ENCODE data around the gene GREB1. TPM values are rescaled to one million over a fixed set of nuclear protein-coding genes. Genes with fewer than 3 reads are reported as not detected.

GREB1 gene
- total and polyA plus RNA-seq, 8 donors: 3.5 to 16.1 (median 5.9) TPM

DNA sequence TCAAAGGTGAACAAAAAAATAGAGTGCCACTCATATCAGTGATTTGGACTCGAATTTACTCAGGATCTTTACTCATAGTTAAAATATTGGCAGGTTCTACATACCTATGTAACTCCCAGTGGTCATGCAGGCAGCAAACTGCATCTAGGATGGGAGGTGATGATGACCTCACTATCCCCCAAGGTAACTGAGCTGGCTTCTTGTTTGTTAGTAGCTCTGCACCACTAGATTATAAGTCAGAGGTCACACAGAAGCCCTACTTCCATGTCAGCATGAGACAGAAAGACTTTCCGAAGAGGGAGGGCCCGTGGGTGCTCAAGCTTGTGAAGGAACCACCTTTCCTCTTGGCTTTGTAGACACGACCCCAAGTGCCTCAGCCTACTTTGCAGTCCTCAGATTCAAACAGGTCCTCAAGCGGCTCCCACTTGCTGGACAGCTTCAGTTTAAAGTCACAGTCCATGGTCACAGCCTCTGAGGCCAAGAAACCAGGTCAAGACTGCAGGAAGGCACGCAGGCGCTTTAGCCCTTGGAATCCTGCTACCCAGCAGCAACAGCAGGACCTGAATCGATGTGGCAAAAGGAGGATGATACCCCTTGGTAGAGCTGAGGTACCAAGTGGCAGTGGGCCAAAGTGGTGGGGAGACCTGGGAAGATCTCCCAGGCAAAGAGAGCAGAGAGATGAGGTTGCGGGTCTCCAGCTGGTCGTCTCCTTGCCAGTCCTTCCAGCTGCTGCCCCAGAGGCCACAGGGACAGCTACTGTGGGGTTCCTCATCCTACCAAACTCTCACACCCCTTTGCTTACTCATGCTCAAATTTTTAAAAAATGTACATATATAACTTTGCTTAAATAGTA, 131.9 kb downstream of the GREB1 start:
- Histone ChIP-seq H3K27ac (no peak overlapping the region), H3K4me1 (peaks cover 0 to 3% (median 2%) of the 10 kb centered on the region in 3 donors), H3K9me3 (no peaks in the 10 kb centered on the region), H3K36me3 (no peaks in the 10 kb centered on the region), H3K4me3 (no peak overlapping the region), H3K27me3 (no peaks in the 10 kb centered on the region)
- no peak for DNase-seq
- TF ChIP-seq, protein P1, sequence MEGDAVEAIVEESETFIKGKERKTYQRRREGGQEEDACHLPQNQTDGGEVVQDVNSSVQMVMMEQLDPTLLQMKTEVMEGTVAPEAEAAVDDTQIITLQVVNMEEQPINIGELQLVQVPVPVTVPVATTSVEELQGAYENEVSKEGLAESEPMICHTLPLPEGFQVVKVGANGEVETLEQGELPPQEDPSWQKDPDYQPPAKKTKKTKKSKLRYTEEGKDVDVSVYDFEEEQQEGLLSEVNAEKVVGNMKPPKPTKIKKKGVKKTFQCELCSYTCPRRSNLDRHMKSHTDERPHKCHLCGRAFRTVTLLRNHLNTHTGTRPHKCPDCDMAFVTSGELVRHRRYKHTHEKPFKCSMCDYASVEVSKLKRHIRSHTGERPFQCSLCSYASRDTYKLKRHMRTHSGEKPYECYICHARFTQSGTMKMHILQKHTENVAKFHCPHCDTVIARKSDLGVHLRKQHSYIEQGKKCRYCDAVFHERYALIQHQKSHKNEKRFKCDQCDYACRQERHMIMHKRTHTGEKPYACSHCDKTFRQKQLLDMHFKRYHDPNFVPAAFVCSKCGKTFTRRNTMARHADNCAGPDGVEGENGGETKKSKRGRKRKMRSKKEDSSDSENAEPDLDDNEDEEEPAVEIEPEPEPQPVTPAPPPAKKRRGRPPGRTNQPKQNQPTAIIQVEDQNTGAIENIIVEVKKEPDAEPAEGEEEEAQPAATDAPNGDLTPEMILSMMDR (IDR thresholded peaks at IDR 0.05): no peak
- intact Hi-C loops (cut with DNase I): no loop called here
- WGBS, 2 donors: 65 to 70% methylated on average over 10 of the region's 10 CpGs
- FAIRE-seq: no peak
- no peak for ATAC-seq

DNA sequence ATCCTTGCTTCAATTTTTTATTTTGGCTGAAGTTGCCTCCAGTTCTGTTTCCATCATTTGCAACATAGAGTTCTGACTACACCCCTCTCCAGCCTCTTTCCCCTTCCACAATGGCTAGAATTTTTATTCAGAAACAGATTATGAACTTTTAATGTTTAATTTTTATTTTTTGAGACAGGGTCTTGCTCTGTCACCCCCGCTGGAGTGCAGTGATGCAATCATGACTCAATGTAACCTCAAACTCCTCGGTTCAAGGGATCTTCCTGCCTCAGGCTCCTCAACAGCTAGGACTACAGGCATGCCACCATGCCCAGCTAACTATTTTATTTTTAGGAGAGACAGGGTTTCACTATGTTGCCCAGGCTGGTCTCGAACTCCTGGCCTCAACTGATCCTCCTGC, 133.3 kb downstream of the GREB1 start:
- FAIRE-seq (no peak), DNase-seq (no peak), ATAC-seq (no peak)
- H3K4me3 ChIP-seq: no peak overlapping the region
- H3K4me1 ChIP-seq: peaks cover 0 to 3% (median 2%) of the 10 kb centered on the region in 3 donors
- H3K36me3 ChIP-seq: no peaks in the 10 kb centered on the region
- WGBS, 2 donors: 66 to 75% methylated on average over 3 of the region's 3 CpGs
- intact Hi-C loops (cut with DNase I): no loop called here
- no peak overlapping the region for H3K27ac ChIP-seq
- H3K9me3 ChIP-seq: no peaks in the 10 kb centered on the region
- H3K27me3 ChIP-seq: no peaks in the 10 kb centered on the region
- TF ChIP-seq, protein P1 (IDR thresholded peaks at IDR 0.05): no peak

DNA sequence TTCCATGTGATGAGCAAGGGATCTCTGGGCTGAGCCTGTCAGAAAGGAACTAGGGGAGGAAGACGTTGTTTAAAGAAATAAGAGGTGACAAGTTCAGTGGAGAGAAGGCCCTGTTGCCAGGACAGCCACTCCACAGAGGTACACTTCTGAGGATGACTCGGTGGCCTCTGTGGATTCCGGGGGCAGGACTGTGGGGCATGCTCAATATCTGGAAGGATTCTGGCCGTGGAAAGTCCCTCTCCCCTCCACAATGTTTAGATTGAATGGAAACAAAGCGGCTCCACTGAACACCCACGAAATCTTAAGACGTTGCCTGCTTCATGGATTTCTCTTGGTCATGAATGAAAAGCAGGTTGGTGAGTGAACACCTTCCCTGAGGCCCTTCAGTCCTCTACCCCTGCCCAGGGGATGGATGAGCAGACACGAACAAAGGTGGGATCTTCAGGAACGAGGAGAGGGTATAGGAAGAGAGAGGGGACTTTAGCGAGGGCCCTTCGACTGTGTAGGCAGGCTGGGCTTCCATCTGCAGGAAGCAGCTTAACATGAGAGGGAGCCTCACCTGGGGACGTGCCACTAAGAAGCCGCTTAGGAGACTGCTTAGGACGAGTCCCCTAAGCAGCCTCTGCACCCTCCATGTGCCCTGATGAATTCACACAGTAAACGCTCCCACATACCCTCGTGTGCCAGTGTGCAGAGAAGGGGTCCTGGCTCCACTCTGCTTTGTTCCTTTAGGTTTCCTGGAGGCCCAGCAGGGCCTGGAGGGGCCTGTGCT, 134.2 kb downstream of the GREB1 start:
- 65 to 78% methylated on average over 16 of the region's 16 CpGs for WGBS, 2 donors
- TF ChIP-seq, protein P1 (IDR thresholded peaks at IDR 0.05): no peak
- FAIRE-seq: no peak
- peaks cover 0 to 3% (median 2%) of the 10 kb centered on the region in 3 donors for H3K4me1 ChIP-seq
- DNase-seq: no peak
- intact Hi-C loops (cut with DNase I): no loop called here
- no peaks in the 10 kb centered on the region for H3K27me3 ChIP-seq
- no peaks in the 10 kb centered on the region for H3K9me3 ChIP-seq
- no peak overlapping the region for H3K4me3 ChIP-seq
- H3K27ac ChIP-seq: no peak overlapping the region
- H3K36me3 ChIP-seq: no peaks in the 10 kb centered on the region
- no peak for ATAC-seq

DNA sequence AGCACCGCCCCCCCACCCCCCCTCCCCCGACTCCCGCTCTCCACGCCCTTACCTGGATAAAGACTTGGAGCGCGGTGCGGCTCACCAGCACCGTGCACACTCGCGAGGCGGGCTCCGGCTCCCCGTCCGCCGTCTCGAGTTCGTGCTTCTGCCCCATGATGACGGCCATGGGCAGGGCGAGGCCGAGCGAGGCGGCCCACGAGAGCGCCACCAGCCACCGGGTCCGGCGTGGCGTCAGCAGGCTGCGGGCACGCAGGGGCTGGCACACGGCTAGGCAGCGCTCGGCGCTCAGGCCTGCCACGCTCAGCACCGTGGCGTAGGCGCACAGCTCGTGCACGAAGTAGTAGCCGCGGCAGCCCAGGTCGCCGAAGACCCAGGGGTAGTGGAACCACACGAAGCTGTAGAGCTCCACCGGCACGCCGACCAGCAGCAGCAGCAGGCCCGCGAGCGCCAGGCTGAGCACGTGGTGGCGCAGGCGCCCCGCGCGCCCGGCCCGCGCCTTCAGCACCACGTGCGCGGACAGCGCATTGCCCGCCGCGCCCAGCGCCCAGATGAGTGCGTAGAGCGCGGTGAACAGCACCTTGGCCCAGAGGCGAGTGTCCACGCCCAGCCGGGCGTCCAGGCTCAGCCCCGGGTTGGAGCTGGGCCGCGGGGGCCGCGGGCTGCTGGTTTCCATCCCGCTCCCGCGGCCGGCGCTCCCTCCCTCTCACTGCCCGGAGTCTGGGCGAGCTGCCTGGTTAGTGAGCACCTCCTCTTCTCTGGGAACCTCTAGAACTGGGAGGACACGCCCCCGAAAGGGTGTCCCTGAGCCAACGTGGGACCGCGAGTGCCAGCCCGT, 135.8 kb downstream of the GREB1 start, which contains the start of gene NTSR2:
NTSR2 (minus strand) TSS at position 742 of the 838 bp plus-strand sequence; CDS start at position 676, 66 bp downstream.
- no peak within 1 kb of the TSS for H3K27ac ChIP-seq
- WGBS, 2 donors: 14 to 17% methylated on average over 77 to 93 of the region's 93 CpGs
- no peaks in the 10 kb centered on the region for H3K9me3 ChIP-seq
- H3K36me3 ChIP-seq: no peaks in the 10 kb centered on the region
- ATAC-seq (peak; percentile 99 to 100 (median 100)), FAIRE-seq (no peak), DNase-seq (peak; percentile 59 to 87 (median 80))
- peak within 1 kb of the TSS in 1 of 4 donors; percentile 27 for H3K4me3 ChIP-seq
- intact Hi-C loops (cut with DNase I): no loop called here
- no peaks in the 10 kb centered on the region for H3K27me3 ChIP-seq
- TF ChIP-seq, protein P1 (IDR thresholded peaks at IDR 0.05): no peak
- peaks cover 0 to 3% (median 2%) of the 10 kb centered on the region in 3 donors for H3K4me1 ChIP-seq
